ENCODE data around the gene TMC3.

GRCh38 chr15:81407176-81407575 is 33.2 kb upstream of the TMC3 start:
- TF ChIP-seq, protein P1, sequence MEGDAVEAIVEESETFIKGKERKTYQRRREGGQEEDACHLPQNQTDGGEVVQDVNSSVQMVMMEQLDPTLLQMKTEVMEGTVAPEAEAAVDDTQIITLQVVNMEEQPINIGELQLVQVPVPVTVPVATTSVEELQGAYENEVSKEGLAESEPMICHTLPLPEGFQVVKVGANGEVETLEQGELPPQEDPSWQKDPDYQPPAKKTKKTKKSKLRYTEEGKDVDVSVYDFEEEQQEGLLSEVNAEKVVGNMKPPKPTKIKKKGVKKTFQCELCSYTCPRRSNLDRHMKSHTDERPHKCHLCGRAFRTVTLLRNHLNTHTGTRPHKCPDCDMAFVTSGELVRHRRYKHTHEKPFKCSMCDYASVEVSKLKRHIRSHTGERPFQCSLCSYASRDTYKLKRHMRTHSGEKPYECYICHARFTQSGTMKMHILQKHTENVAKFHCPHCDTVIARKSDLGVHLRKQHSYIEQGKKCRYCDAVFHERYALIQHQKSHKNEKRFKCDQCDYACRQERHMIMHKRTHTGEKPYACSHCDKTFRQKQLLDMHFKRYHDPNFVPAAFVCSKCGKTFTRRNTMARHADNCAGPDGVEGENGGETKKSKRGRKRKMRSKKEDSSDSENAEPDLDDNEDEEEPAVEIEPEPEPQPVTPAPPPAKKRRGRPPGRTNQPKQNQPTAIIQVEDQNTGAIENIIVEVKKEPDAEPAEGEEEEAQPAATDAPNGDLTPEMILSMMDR (IDR thresholded peaks at IDR 0.05 in 8 of 11, conservative IDR thresholded peaks at IDR 0.05 in 3 of 11) = no peak
- TF ChIP-seq POLR2A (IDR thresholded peaks at IDR 0.05) (no peak), POLR2AphosphoS5 (IDR thresholded peaks at IDR 0.05) (no peak)

Data from spleen (tissue), 7 donors.